ENCODE results near the gene ITPKC. TPM values are rescaled to one million over a fixed set of nuclear protein-coding genes. Genes with fewer than 3 reads are reported as not detected.
A peak's percentile ranks its signal among the peaks of the same experiment; 100 is the strongest.

The ITPKC gene
- total RNA-seq = 10.9 and 12.0 TPM in 2 replicates
- long read RNA-seq, transcript ITPKC-201 (7 exons, 3,385 nt) = major isoform, 9 of 12 reads
- long read RNA-seq, partial matches to known transcripts = 2 of 12 reads
- long read RNA-seq, other reads (novel, unspliced or antisense) = 1 of 12 reads

GRCh38 chr19:40716482-40717324 lies at the start of gene ITPKC, which contains the start of gene COQ8B:
TSS of gene ITPKC (plus strand) at chr19:40717112. CDS start at chr19:40717136, 24 bp downstream.
TSS of gene COQ8B (minus strand) at chr19:40716886. CDS start at chr19:40714632, 2,254 bp downstream.
- Mint-ChIP-seq H3K4me1 (ENCODE audit: unreplicated experiment) (peaks cover 58% of the 10 kb centered on the region), H3K36me3 (ENCODE audit: unreplicated experiment) (peaks cover 10% of the 10 kb centered on the region), H3K27ac (ENCODE audit: unreplicated experiment) (peak within 1 kb of the TSS; percentile 99), H3K9me3 (ENCODE audit: unreplicated experiment) (no peaks in the 10 kb centered on the region), H3K27me3 (ENCODE audit: unreplicated experiment) (no peaks in the 10 kb centered on the region), H3K4me3 (ENCODE audit: unreplicated experiment) (peak within 1 kb of the TSS; percentile 90)
- peak; percentile 32 for TF ChIP-seq CTCF (IDR thresholded peaks at IDR 0.05)
- DNase-seq (ENCODE audit: extremely low spot score, unreplicated experiment) = peak; percentile 99

- no peak for DNase-seq (ENCODE audit: extremely low spot score, unreplicated experiment)
- H3K4me1 Mint-ChIP-seq (ENCODE audit: unreplicated experiment) = peaks cover 13% of the 10 kb centered on the region
- H3K4me3 Mint-ChIP-seq (ENCODE audit: unreplicated experiment) = no peak overlapping the region
- H3K9me3 Mint-ChIP-seq (ENCODE audit: unreplicated experiment) = no peaks in the 10 kb centered on the region
- no peaks in the 10 kb centered on the region for H3K27me3 Mint-ChIP-seq (ENCODE audit: unreplicated experiment)
- peaks cover 32% of the 10 kb centered on the region for H3K36me3 Mint-ChIP-seq (ENCODE audit: unreplicated experiment)
- H3K27ac Mint-ChIP-seq (ENCODE audit: unreplicated experiment) = no peak overlapping the region
- TF ChIP-seq CTCF (IDR thresholded peaks at IDR 0.05) = no peak
Observed at GRCh38 chr19:40667602-40668001, 49.3 kb upstream of the ITPKC start.

DNA sequence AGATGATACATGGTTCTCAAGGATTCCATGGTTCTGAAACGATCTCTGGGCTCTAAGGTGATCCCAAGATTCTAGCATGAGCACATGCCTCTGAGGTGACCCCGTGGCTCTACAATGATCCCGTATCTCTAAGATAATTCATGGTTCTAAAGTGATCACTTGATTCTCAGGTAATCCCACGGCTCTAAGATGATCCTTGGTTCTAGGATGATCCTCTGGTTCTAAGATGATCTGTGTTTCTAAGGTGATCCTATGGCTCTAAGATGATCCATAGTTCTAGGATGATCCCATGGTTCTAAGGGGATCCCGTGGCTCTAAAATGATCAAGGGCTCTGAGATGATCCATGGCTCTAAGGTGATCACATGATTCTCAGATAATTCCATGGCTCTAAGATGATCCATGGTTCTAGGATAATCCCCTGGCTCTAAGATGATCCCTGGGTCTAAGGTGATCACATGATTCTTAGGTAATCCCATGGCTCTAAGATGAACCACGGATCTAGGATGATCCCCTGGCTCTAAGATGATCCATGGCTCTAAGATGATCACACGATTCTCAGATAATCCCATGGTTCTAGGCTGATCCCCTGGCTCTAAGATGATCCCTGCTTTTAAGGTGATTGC lies 47.8 kb upstream of the ITPKC start:
- Mint-ChIP-seq H3K4me3 (ENCODE audit: unreplicated experiment) (no peak overlapping the region), H3K27me3 (ENCODE audit: unreplicated experiment) (no peaks in the 10 kb centered on the region)

DNA sequence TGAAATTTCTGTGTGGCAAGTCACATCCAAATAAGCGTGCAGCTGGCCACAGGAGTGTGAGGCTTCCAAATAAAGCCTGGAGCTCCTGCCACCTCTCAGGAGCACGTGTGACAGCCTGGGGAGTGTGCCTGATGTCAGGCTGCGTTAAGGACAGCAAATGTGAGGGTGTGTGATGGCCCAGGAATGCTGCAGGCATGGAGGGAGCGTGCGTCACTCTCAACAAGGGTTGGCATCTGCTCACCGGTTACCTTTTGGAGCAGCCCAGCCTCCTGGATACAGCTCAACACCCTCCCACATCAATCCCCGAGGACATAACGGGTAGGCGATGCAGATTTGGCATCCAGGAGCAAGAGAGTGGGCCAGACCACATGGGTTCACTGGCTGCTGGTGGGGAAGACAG lies 45.5 kb upstream of the ITPKC start:
- TF ChIP-seq CTCF (IDR thresholded peaks at IDR 0.05) = no peak
- no peak for DNase-seq (ENCODE audit: extremely low spot score, unreplicated experiment)
- peaks cover 34% of the 10 kb centered on the region for H3K36me3 Mint-ChIP-seq (ENCODE audit: unreplicated experiment)
- H3K4me3 Mint-ChIP-seq (ENCODE audit: unreplicated experiment) = no peak overlapping the region
- H3K27ac Mint-ChIP-seq (ENCODE audit: unreplicated experiment) = no peak overlapping the region
- peaks cover 1% of the 10 kb centered on the region for H3K4me1 Mint-ChIP-seq (ENCODE audit: unreplicated experiment)
- H3K9me3 Mint-ChIP-seq (ENCODE audit: unreplicated experiment) = no peaks in the 10 kb centered on the region
- H3K27me3 Mint-ChIP-seq (ENCODE audit: unreplicated experiment) = no peaks in the 10 kb centered on the region

More for the DNA sequence above, 47.8 kb upstream of the ITPKC start:
- peaks cover 32% of the 10 kb centered on the region for H3K36me3 Mint-ChIP-seq (ENCODE audit: unreplicated experiment)
- no peak for TF ChIP-seq CTCF (IDR thresholded peaks at IDR 0.05)
- H3K4me1 Mint-ChIP-seq (ENCODE audit: unreplicated experiment) = peaks cover 2% of the 10 kb centered on the region
- H3K27ac Mint-ChIP-seq (ENCODE audit: unreplicated experiment) = no peak overlapping the region
- DNase-seq (ENCODE audit: extremely low spot score, unreplicated experiment) = no peak
- H3K9me3 Mint-ChIP-seq (ENCODE audit: unreplicated experiment) = no peaks in the 10 kb centered on the region

- H3K27me3 Mint-ChIP-seq (ENCODE audit: unreplicated experiment) = no peaks in the 10 kb centered on the region
- no peak for TF ChIP-seq CTCF (IDR thresholded peaks at IDR 0.05)
- H3K36me3 Mint-ChIP-seq (ENCODE audit: unreplicated experiment) = peaks cover 36% of the 10 kb centered on the region
- no peak for DNase-seq (ENCODE audit: extremely low spot score, unreplicated experiment)
- H3K27ac Mint-ChIP-seq (ENCODE audit: unreplicated experiment) = no peak overlapping the region
- no peak overlapping the region for H3K4me3 Mint-ChIP-seq (ENCODE audit: unreplicated experiment)
- H3K9me3 Mint-ChIP-seq (ENCODE audit: unreplicated experiment) = no peaks in the 10 kb centered on the region
- H3K4me1 Mint-ChIP-seq (ENCODE audit: unreplicated experiment) = no peaks in the 10 kb centered on the region
Observed at GRCh38 chr19:40672038-40672437, 44.9 kb upstream of the ITPKC start.

All from osteocyte (in vitro differentiated cells).